PFSK-1 (cell line): ENCODE results near the gene TRPV4.

ENCODE experiments used
- TAF1 ChIP-seq: IDR thresholded peaks from 2 replicates; pipeline ENCODE4 v1.6.1; 2012; ENCODE audit warnings: low read length, control low read depth, borderline replicate concordance; ENCODE audit not compliant: insufficient read depth
- TF ChIP-seq, protein P1 (sequence below), 2 experiments: IDR thresholded peaks; 2 replicates each; pipeline versions ENCODE4 v1.6.1 to v1.8.0; 2011 to 2012; ENCODE audit warnings: low read depth in 2 of 2, low read length in 2 of 2, control low read depth in 1 of 2, inconsistent platforms in 1 of 2, mild to moderate bottlenecking in 1 of 2, moderate library complexity in 1 of 2; ENCODE audit not compliant: insufficient read depth in 1 of 2

DNA sequence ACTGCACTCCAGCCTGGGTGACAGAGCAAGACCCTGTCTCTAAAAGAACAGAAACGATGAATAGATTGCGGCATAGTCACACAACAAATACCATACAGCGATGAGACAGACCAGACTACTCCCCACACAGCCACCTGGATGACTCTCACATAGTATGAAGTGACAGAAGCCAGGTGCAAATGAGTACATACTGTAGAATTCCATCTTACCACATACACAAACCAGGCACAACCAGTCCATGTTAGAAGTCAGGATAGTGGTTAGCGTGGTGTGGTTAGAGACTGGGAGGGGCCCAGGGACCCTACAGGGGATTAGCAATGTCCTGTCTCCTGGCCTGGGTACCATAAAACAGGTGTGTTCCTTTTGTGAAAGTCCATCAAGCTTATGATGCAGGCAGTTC lies 65.7 kb downstream of the TRPV4 start:
- TF ChIP-seq TAF1 = no peak
- TF ChIP-seq, protein P1, sequence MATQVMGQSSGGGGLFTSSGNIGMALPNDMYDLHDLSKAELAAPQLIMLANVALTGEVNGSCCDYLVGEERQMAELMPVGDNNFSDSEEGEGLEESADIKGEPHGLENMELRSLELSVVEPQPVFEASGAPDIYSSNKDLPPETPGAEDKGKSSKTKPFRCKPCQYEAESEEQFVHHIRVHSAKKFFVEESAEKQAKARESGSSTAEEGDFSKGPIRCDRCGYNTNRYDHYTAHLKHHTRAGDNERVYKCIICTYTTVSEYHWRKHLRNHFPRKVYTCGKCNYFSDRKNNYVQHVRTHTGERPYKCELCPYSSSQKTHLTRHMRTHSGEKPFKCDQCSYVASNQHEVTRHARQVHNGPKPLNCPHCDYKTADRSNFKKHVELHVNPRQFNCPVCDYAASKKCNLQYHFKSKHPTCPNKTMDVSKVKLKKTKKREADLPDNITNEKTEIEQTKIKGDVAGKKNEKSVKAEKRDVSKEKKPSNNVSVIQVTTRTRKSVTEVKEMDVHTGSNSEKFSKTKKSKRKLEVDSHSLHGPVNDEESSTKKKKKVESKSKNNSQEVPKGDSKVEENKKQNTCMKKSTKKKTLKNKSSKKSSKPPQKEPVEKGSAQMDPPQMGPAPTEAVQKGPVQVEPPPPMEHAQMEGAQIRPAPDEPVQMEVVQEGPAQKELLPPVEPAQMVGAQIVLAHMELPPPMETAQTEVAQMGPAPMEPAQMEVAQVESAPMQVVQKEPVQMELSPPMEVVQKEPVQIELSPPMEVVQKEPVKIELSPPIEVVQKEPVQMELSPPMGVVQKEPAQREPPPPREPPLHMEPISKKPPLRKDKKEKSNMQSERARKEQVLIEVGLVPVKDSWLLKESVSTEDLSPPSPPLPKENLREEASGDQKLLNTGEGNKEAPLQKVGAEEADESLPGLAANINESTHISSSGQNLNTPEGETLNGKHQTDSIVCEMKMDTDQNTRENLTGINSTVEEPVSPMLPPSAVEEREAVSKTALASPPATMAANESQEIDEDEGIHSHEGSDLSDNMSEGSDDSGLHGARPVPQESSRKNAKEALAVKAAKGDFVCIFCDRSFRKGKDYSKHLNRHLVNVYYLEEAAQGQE (IDR thresholded peaks at IDR 0.05; ENCODE audit: insufficient read depth in 1 of 2, low read depth in 2 of 2, low read length in 2 of 2) = no peak
